ENCODE measurements around the gene TRERF1. TPM values are rescaled to one million over a fixed set of nuclear protein-coding genes. Genes with fewer than 3 reads are reported as not detected.

The TRERF1 gene
- total and polyA plus RNA-seq, 2 of the 4 experiments (the other 2 are of a cell fraction), result 6.3 to 9.9 TPM

DNA sequence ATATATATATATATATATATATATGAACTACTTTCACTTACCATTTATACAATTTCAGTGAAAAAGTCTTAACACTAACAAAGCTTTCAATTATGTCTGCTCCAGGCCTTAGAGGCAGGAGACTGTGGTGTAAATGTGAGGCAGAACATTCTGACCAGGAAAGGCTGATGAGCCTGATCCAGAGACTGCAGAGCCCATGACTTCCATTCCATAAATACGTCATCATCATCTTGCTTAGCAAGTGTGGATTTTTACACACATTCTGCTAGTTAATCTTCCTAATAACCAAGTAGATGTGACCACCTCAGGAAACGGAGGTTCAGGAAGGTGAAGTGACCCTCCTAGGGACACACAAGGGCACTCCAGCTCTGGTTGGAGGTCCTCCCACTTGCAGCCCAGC is 14.9 kb downstream of the TRERF1 start:
- Histone ChIP-seq H3K23ac (ENCODE audit: low read depth, low read length) (peak overlapping the region; percentile 36; the same call in 1 of the 2 replicates), H4K5ac (ENCODE audit: low read depth, low read length) (peak overlapping the region; percentile 67; the same call in 1 of the 2 replicates), H3K4ac (ENCODE audit: low read depth, low read length) (peak overlapping the region; percentile 11; the same call in 1 of the 2 replicates), H3K36me3 (ENCODE audit: control insufficient read depth, insufficient read depth, low read length) (peaks cover 2% of the 10 kb centered on the region), H3K79me1 (ENCODE audit: low read depth in 1 of 2, low read length in 2 of 2) (peaks cover 45 to 69% of the 10 kb centered on the region in 2 experiments), H3K27me3 (ENCODE audit: control insufficient read depth, insufficient read depth, low read length) (no peaks in the 10 kb centered on the region), H2BK20ac (ENCODE audit: low read depth, low read length) (no peak overlapping the region), H3K4me1 (ENCODE audit: control insufficient read depth, insufficient read depth, low read length) (peaks cover 28% of the 10 kb centered on the region), H3K27ac (ENCODE audit: insufficient read depth, low read length) (no peak overlapping the region), H4K91ac (ENCODE audit: insufficient read depth, low read depth, low read length) (no peak overlapping the region), H2AK9ac (replicated peaks; ENCODE audit: low read depth, low read length, poor library complexity) (peak overlapping the region; percentile 67), H4K8ac (ENCODE audit: low read depth in 2 of 2, low read length in 2 of 2) (no peak overlapping the region), H2AK5ac (ENCODE audit: low read depth, low read length) (peak overlapping the region; percentile 11), H3K18ac (ENCODE audit: low read depth, low read length) (no peak overlapping the region), H4K20me1 (ENCODE audit: insufficient read depth, low read length) (peaks cover 43% of the 10 kb centered on the region), H3K56ac (ENCODE audit: extremely low read depth, insufficient read depth, low read length) (no peak overlapping the region), H3K4me2 (ENCODE audit: low read depth, low read length) (no peak overlapping the region), H3K9me3 (ENCODE audit: control insufficient read depth, insufficient read depth, low read length) (peaks cover 8% of the 10 kb centered on the region), H3K4me3 (ENCODE audit: insufficient read depth, low read depth, low read length) (no peak overlapping the region), H2BK120ac (ENCODE audit: low read depth, low read length) (no peak overlapping the region), H3K14ac (replicated peaks; ENCODE audit: low read depth, low read length) (peak overlapping the region; percentile 38; the same call in 1 of the 2 replicates), H2BK5ac (ENCODE audit: low read depth, low read length, poor library complexity, severe bottlenecking) (peak overlapping the region; percentile 10), H3K9me1 (ENCODE audit: insufficient read depth, low read length) (peaks cover 23% of the 10 kb centered on the region), H3K9ac (ENCODE audit: low read depth, low read length) (no peak overlapping the region), H2BK15ac (ENCODE audit: low read depth, low read length) (no peak overlapping the region), H2AFZ (replicated peaks; ENCODE audit: low read length, poor library complexity) (no peak overlapping the region)
- BruUV-seq (replicated peaks), result no TSS peak
- dilution Hi-C loops (cut with HindIII; ENCODE audit: low sequenced_read_pairs, unreplicated experiment), result no loop called here
- TF ChIP-seq CEBPB (IDR thresholded peaks at IDR 0.05; ENCODE audit: low read depth, low read length) (no peak), NFE2L2 (IDR thresholded peaks at IDR 0.05; ENCODE audit: low read depth, low read length) (no peak), SMC3 (IDR thresholded peaks at IDR 0.05; ENCODE audit: low read depth, low read length) (no peak), POLR2A (IDR thresholded peaks at IDR 0.05; ENCODE audit: low read depth, low read length) (no peak)
- intact Hi-C loops (cut with micrococcal nuclease), result no loop called here
- POLR2A ChIA-PET (ENCODE audit: unreplicated experiment), result no interaction called here
- in situ Hi-C loops (cut with MboI; ENCODE audit: low sequenced_read_pairs), result no loop called here
- WGBS, 2 experiments (ENCODE audit: extremely low coverage in 2 of 2, insufficient read length in 1 of 2), result no CpG with 5 or more reads among the region's 2 CpGs
- DNase-seq, result peak; percentile 51
- ATAC-seq (ENCODE audit: low read depth), result no peak; the same call in 1 of the 2 replicates
- CTCF ChIA-PET, result interaction anchor here (0.6 kb wide), 1 partner anchor 106 kb away, joined by 5 read pairs; no protein-coding TSS in a partner anchor

Data from IMR-90 (cell line).